ENCODE measurements around the gene CAMTA1. TPM values are rescaled to one million over a fixed set of nuclear protein-coding genes. Genes with fewer than 3 reads are reported as not detected.

CAMTA1 gene
- total and polyA plus RNA-seq, 8 donors: 42.8 to 213 (median 118) TPM

- no peaks in the 10 kb centered on the region for H3K4me1 ChIP-seq
- no peaks in the 10 kb centered on the region for H3K9me3 ChIP-seq
- H3K27ac ChIP-seq: no peak overlapping the region
- 52 to 77% (median 69%) methylated on average over 2 to 3 of the region's 3 CpGs for WGBS, 5 donors
- DNase-seq: no peak
- intact Hi-C loops (cut with DNase I; ENCODE audit: low total_unique reads): no loop called here
- no peaks in the 10 kb centered on the region for H3K36me3 ChIP-seq
- no peak overlapping the region for H3K4me3 ChIP-seq
- TF ChIP-seq EP300 (IDR thresholded peaks at IDR 0.05): no peak
- peaks cover 0 to 41% (median 7%) of the 10 kb centered on the region in 3 donors for H3K27me3 ChIP-seq
These were observed 832.6 kb downstream of the CAMTA1 start for GRCh38 chr1:7617826-7618225.

GRCh38 chr1:7620196-7620595 lies 834.9 kb downstream of the CAMTA1 start:
- no peaks in the 10 kb centered on the region for H3K36me3 ChIP-seq
- H3K27ac ChIP-seq: no peak overlapping the region
- H3K27me3 ChIP-seq: peaks cover 0 to 48% (median 7%) of the 10 kb centered on the region in 3 donors
- TF ChIP-seq POLR2A (IDR thresholded peaks at IDR 0.05): no peak
- no peak for TF ChIP-seq EP300 (IDR thresholded peaks at IDR 0.05)
- no peak for TF ChIP-seq CTCF (IDR thresholded peaks at IDR 0.05)
- TF ChIP-seq POLR2AphosphoS5 (IDR thresholded peaks at IDR 0.05): no peak
- WGBS, 5 donors: 69 to 79% (median 74%) methylated on average over 4 of the region's 4 CpGs
- intact Hi-C loops (cut with DNase I; ENCODE audit: low total_unique reads): no loop called here
- H3K4me3 ChIP-seq: no peak overlapping the region
- no peak for DNase-seq
- H3K4me1 ChIP-seq: no peaks in the 10 kb centered on the region
- H3K9me3 ChIP-seq: no peaks in the 10 kb centered on the region

- Histone ChIP-seq H3K4me1 (no peaks in the 10 kb centered on the region), H3K9me3 (no peaks in the 10 kb centered on the region), H3K36me3 (no peaks in the 10 kb centered on the region), H3K27ac (no peak overlapping the region), H3K4me3 (no peak overlapping the region), H3K27me3 (peaks cover 0 to 59% (median 7%) of the 10 kb centered on the region in 3 donors)
- TF ChIP-seq POLR2A (IDR thresholded peaks at IDR 0.05) (no peak), CTCF (IDR thresholded peaks at IDR 0.05) (no peak), POLR2AphosphoS5 (IDR thresholded peaks at IDR 0.05) (no peak), EP300 (IDR thresholded peaks at IDR 0.05) (no peak)
- WGBS, 5 donors: 45 to 53% (median 48%) methylated on average over 24 of the region's 24 CpGs
- intact Hi-C loops (cut with DNase I; ENCODE audit: low total_unique reads): no loop called here
- no peak for DNase-seq
These were observed 836.3 kb downstream of the CAMTA1 start for GRCh38 chr1:7621334-7622219.

DNA sequence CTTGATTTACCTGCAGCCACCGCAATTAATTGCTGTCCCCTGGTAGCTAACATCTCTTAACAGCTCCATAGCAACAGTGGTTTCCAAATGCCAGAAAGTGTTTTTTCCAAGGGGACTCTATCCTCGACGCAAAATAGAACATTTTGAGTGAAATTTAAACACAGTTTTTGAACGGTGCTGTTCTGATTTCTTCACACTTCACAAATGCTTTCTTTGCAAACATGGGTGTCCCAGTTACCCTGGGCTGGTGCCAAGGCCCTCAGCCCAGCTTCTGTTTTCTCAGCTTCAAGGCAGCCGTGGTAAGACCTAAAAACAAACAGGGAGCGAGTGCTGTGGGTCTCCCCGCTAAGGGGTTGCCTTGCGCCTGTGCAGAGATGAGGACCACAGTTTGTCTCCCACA lies 838.6 kb downstream of the CAMTA1 start:
- intact Hi-C loops (cut with DNase I; ENCODE audit: low total_unique reads): no loop called here
- Histone ChIP-seq H3K9me3 (no peaks in the 10 kb centered on the region), H3K36me3 (no peaks in the 10 kb centered on the region), H3K4me3 (no peak overlapping the region), H3K27me3 (peaks cover 0 to 72% (median 7%) of the 10 kb centered on the region in 3 donors), H3K4me1 (no peaks in the 10 kb centered on the region), H3K27ac (no peak overlapping the region)
- 63 to 77% (median 70%) methylated on average over 8 of the region's 8 CpGs for WGBS, 5 donors
- DNase-seq: no peak
- TF ChIP-seq POLR2A (IDR thresholded peaks at IDR 0.05) (no peak), CTCF (IDR thresholded peaks at IDR 0.05) (no peak), EP300 (IDR thresholded peaks at IDR 0.05) (no peak), POLR2AphosphoS5 (IDR thresholded peaks at IDR 0.05) (no peak)

Measured in stomach (tissue), 9 donors.